Right renal pelvis (tissue), 4 donors: ENCODE data around the gene DENND2D. TPM values are rescaled to one million over a fixed set of nuclear protein-coding genes. Genes with fewer than 3 reads are reported as not detected.
"Not testable (repeated sequence)": the region's sequence is repeated elsewhere in the genome, so short reads cannot be mapped to it uniquely, and the experiment has no call there.

Source experiments
- DNase-seq, 4 donors: peaks; one replicate each; pipeline ENCODE4 v3.0.0-alpha.2; 2013; ENCODE audit warnings: low read depth in 4 of 4, low spot score in 3 of 4, missing footprints in 1 of 4
- polyA plus RNA-seq, 4 donors: library from polyadenylated mRNA; unstranded; fragments of 120-200 nt; gene quantifications; one replicate each; pipeline ENCODE4 v1.2.1, GENCODE V29; 2013; ENCODE audit not compliant: insufficient read length in 4 of 4

The DENND2D gene
- polyA plus RNA-seq, 4 donors, result 15.1 to 20.4 (median 18.0) TPM

- DNase-seq, result peak in 1 of 4 donors; percentile 25
These were observed 22.1 kb upstream of the DENND2D start for GRCh38 chr1:111222308-111223125.

GRCh38 chr1:111221633-111222291, 21.3 kb upstream of the DENND2D start:
- DNase-seq, result no peak

GRCh38 chr1:111221276-111221632, 20.8 kb upstream of the DENND2D start:
- no peak for DNase-seq

- DNase-seq, result no peak
These were observed 19.9 kb upstream of the DENND2D start for GRCh38 chr1:111220302-111220890.

- no peak for DNase-seq
These were observed 19.3 kb upstream of the DENND2D start for GRCh38 chr1:111219557-111220286.

GRCh38 chr1:111218701-111219556, 18.5 kb upstream of the DENND2D start:
- DNase-seq, result no peak

GRCh38 chr1:111217183-111217910, 16.9 kb upstream of the DENND2D start:
- no peak for DNase-seq

DNA sequence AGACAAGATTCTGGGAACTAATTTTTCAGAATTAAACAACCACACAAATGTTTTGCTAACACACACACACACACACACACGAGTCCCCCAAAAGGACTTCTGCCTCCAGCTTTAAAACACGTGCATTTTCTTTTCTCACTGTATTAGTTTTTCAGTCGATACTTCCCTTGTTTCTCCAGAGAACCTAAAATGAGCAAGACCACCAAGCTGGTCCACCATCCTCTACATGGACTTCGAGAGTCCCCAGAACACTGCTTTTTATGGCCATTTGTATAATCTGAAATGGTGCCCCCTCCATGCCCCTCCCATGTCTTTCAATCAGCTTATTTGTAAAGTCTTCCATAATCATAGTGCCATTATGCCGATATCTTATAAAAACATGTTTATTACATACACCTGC, 16.3 kb upstream of the DENND2D start:
- DNase-seq, result no peak

DNA sequence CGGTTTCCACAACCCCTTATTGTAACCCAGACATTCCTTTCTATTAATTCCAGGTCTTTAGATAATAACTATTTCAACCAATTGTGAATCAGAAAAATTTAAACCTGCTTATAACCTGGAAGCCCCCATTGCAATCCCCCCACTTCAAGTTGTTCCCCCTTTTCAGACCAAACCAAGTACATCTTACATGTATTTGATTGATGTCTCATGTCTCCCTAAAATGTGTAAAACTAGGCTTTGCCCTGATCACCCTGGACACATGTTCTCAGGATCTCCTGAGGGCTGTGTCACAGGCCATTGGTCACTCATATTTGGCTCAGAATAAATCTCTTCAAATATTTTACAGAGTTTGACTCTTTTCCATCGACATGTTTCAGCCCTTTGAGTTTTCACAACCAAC, 14.8 kb upstream of the DENND2D start:
- DNase-seq, result not testable (repeated sequence)

DNA sequence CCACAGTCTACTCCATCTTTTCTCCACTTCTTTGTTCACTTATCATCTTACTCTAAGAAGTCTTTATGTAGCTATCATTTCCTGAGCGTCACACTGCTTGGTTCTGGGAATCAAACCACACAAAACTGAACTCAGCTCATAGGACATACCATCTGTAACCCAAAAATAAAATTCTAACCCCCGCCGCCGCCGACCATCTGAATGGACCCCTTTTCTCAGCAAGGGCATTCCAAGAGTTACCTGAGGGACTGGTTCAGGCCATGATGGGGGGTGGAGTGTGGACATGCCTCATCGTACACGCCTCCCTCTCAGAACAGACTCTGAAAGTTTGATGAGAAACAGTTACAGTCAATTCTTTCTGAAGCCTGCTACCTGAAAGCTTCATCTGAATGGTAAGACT, 14.4 kb upstream of the DENND2D start:
- no peak for DNase-seq

DNA sequence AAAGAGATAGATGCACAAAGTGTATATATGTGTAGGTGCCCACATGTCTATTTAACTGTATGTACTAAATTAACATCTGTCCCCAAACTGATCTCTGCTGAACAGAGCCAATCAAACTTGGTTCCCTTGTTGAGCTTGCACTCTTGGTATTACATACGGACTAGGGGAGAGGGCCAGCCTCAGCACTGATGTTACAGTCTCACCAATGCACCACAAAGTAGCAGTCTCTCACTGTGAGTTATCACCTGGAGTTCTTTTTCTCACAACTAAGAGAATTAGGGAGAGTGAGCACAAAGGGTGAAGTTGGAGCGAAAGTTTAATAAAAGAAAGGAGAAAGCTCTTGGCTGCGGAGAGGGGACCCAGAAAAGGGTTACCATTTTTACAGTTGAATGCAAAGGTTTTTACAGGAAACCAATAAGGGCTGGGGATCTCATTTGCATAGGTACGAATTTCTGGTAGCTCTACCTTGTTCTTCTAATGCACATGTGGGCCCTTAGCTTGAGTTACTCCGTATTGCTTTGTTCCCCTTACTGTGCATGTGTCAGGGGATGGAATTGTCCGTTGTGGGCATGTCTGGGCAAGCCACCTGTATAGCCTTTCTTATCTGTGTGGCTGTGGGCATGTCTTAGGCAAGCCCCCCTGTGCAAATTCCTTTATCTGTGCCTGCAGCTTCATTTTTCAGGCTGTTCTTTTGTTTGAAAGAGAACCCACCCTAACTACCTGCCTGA, 13.8 kb upstream of the DENND2D start:
- no peak for DNase-seq

- DNase-seq, result no peak
These were observed 13.0 kb upstream of the DENND2D start for GRCh38 chr1:111213412-111213811.

GRCh38 chr1:111212634-111213335, 12.3 kb upstream of the DENND2D start:
- no peak for DNase-seq

DNA sequence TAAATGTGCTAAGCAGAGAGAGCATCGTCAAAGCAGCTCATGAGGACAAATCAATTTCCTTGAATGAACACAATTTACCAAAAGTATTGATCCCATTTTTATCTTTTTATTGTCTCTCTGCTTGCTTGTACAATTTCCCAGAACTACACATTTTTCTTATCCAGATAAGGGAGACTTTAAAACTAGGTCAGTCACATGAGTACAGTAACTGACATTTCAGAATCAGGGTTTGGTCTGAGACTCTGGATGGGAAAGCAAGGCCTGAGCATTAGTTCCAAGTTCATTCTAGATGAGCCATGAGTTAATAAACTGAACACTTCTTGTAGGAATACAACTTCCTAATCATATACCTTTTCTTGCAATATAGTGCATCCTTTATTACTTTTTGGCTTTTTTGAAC, 11.5 kb upstream of the DENND2D start:
- DNase-seq, result no peak

DNA sequence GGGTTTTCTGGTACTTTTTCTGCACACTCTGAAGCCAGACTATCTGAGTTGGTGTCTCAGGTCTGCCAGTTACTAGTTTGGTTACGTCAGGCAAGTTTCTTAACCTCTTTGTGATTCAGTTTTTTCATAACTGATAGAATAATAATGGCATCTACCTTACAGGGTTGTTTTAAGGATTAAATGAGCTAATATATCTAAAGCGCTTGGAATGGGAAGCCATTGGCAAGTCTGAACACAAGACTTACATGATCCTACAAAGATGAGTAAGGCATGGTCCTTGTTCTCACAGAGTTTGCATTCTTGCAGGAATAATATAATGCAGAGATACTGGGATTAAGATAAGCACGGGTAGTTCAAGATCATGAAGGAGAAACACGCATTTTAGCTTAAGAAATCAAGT, 9.2 kb upstream of the DENND2D start:
- no peak for DNase-seq

DNA sequence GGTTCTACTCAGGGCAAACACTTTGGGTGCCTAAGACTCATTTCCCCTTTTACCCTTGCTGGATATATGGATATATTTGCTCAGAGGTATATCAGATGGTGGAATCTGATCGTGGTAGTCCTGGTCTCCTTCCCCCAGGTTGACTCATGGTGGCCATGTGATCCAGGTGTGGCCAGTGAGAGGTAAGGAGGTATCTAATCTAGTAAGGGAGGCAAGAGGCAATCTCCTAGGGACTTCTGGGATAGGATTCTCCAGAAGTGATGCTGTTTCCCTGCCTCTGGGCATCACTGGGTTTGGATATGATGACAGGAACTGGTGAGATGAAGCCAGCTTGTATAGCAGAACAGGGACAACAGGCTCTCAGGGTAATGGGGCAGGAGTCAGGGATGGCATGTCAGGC, 8.5 kb upstream of the DENND2D start:
- DNase-seq, result no peak

DNA sequence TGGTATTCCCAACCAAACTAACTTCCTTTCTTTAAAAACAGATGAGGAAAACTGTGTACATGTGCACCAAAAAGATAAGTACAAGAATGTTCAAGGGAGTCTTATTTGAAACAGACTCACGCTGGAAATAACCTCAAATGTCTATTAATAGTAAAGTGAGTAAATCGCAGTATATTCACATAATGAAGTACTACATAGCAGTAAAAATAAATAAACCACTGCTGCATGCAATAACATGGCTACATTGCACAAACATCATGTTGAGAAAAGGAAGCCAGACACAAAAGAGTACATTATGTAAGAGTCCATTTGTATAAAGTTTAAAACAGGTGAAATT, 5.2 kb upstream of the DENND2D start:
- DNase-seq, result no peak

DNA sequence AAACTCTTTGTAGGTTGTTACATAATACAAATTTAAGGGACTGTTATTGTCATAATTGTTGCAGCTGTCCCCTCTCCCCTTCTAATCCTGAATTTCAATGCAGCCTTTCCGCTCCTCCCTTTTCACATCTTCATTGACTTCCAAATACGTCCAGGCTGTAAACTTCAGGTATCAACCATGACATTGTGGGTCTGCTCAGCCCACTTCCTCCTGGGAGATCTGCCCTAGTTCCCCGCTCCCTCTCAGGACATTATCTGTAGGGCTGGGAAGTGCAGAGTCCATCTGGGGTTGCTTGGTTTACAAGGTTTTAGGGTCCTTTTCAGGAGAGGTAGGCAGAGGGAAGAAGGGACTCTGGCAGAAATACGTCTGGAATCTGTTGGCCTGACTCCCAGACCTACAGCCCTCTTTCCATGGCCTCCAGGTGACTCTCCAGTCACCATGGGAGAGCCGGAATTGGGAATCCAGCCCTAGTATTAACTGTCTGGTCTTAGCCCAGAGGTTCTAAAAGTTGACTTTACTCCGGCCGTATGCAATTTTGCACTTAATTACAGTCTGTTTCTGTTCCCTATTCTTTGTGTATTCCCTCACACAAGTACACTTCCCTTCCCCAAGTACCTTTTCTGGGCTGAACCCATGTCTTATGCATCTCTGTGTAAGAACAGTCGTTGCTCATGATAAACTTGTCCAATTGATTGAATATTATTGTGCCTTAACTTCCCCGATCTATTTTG, 4.7 kb upstream of the DENND2D start:
- no peak for DNase-seq
